HG03432 (cell line): ENCODE measurements around the gene SLC9C1.

Experiments used
- ATAC-seq: cut with Tn5 transposase; IDR thresholded peaks from one replicate; pipeline ENCODE4 v1.9.1; 2021; ENCODE audit warnings: mild to moderate bottlenecking, moderate library complexity; ENCODE audit not compliant: unreplicated experiment

SLC9C1 gene

DNA sequence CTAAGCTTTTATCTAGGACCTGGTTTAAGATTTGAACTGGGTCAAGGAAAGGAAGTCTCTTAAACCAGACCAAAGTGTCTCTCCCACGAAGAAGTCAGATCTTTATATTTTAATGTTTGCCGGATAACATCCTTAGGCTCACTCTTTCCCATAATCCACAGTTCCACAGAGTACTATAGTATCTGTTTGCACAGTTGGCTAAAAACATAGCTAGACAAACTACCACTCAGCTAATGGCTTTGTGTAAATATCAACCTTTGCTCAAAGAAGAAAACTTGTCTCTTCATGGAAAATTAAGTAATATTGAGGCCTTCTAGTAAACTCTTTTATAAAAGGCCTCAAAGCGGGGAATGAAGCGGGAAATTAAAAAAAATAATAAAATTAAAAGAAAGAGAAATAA lies 13.5 kb upstream of the SLC9C1 start:
- no peak for ATAC-seq

DNA sequence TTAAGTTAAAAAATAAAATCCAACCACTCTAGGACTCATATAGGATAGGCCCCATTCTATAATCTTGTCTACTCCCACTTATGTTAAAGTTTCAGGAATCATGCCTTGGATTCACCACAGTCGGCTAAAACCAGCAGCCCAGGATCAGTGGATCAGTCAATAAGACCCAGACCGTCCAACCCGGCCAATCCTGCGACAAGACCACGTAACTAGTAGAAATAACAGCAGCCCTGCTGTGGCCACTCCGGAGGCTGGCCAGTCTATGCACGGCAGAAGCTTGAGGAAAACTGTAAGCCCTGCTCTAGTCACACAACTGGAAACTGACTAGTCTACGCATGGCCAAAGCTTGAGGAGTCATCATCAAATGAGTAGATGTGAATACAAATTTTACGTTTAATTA lies 12.8 kb upstream of the SLC9C1 start:
- ATAC-seq, result no peak

GRCh38 chr3:112304611-112305010 lies 10.6 kb upstream of the SLC9C1 start:
- no peak for ATAC-seq

DNA sequence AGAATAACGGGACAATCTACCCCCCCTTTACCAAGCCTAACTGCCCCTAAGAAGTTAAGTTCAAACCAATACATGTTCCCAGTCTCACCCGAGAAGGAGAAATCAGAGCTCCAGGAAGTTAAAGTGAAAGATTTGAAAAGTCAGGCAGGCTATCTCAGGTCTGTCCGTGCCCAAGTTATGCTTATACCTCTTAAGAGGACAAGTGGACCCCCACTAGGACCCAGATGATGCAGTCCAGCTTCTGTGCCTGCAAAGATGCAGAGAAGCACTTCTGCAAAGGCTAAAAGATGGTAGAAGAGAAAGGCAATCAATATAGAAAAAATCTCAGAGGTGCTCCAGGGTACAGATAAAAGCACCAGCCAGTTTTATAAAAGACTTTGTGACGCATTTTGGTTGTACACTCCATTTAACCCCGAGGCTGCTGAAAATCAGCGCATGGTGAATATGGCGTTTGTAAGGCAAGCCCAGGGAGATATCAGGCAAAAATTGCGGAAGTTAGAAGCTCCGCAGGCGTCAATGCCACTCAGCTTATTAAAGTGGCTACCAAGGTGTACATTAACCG lies 9.8 kb upstream of the SLC9C1 start:
- ATAC-seq, result peak; percentile 39

DNA sequence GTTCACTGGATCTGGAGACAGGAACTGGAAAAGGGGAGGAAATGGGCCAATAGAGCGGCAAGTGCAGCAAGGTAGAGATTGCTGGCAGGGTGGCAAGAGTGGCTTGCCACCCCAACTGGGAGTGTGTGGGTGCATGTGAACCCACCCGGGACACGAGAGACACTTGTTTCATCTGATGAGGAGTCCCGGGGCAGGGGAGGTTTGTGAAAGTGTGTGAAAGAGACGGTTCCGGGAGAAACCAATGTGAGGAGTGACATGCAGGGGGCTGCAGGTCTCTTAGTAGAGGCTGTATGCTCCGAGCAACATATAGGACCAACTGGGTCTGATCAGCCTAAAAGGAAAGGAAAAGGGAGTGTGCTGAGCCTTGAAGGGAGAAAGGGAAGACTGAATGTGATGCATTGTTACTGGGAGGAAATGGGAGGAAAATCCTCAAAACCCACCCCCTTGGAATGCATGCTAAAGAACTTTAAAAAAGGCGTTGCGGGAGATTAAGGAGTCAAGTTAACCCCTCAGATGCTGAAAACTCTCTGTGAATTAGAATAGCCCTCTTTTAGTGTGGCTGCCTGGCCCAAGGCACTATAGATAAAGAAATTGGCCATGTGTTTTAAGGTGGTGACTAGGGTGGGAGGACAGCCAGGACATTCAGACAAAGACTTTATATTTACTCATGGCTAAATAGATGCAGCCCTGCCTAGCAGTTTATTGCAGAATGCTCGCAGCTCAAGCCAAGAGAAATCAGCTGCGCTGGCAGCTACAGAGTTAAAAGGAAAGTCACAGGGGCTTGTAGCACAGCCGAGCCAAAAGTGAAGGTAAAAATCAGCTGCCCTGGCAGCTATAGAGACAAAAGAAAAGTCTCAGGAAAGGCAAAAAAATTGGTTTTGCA lies 9.1 kb upstream of the SLC9C1 start:
- ATAC-seq, result peak; percentile 54

DNA sequence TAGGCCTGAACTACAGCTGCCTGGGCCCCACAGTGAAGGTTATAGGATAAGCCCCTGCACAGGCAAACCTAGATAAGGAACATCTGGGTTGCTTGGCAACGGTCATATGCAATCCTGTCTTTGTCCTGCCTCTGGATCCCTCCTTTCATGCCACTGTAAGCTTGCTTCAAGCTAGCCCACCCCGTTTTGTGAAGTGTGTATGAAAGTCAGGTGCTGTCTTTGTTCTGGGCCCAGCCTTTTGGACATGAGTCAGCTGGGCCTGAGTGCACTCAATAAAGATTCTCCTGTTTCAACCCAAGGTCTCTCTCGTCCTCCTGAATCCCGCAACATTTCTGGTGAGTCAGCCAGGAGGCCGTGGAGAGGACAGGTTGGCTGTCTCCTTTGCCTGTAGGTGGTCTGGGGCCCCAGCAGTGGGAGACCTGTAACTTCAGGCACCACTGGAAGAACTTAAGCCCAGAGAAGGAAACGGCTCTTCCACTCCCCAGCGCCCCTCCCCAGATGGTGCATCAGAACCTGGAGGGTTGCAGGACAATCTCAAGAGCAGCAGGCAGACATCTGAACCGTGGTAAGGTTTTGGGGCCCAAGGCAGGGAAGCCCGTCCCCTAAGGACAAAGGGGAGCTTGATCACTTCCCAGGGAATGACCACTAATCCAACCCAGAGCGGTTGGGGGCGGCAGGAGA lies 8.3 kb upstream of the SLC9C1 start:
- ATAC-seq, result no peak

GRCh38 chr3:112298781-112299180 lies 4.8 kb upstream of the SLC9C1 start:
- ATAC-seq, result no peak

- peak; percentile 51 for ATAC-seq
Observed at GRCh38 chr3:112297714-112298113, 3.7 kb upstream of the SLC9C1 start.

DNA sequence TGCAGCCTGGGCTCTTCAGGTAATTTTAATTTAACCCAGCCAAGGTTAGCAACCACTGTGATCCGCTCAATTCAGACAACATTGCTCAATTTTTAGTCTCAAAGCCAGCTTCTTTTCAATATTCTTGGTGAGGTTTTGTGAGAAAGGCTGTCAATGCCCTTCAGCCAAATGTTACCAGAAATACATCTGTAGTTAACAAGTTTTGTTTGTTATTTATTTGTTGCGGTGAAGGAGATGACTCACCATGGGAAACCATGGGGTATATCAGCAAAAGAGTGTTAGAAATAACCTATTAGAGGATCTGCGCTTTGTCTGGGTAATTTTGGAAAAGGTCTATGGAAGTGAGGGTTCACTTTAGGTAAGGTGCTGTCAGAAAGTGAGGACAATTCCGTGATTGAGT lies 5.0 kb downstream of the SLC9C1 start:
- no peak for ATAC-seq

DNA sequence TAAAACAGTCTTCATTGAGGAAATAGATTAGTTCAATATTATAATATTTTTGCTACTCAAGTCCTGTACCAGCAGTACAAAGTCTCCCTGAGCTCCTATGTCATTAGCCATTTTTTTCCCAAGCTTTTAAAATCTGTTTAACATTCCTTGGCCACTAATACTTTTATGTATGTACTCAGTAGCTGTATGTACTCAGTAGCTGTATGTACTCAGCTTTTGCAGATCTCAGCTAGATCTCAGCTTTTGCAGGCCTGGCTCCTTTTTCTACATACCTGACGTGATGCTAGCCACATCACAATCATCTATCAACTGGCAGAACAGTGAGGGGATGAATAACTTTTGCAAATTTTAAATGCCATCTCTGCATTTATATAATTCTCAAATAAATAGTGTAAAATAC lies 13.8 kb downstream of the SLC9C1 start:
- no peak for ATAC-seq

GRCh38 chr3:112273536-112273935 lies 20.5 kb downstream of the SLC9C1 start:
- ATAC-seq, result no peak

GRCh38 chr3:112261742-112262141 lies 32.3 kb downstream of the SLC9C1 start:
- ATAC-seq, result no peak

DNA sequence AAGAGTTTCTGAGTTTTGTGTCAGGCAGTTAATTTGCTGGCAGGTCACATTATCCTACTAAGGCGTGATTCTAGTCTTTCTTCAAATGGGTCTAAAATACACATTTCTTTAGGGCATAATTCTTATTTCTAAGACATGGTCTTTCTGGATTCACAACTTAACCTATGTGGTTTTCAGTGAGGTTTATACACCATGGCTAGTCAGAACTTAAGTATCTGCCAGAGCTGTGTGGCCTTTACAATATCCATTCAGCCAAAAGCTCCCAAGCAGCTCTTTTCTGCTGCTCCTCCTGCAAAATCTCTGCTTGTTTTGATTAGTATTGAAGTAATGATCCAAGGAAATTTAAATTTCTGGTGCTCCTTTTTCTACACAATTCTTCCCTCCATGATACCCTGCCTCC lies 33.5 kb downstream of the SLC9C1 start:
- ATAC-seq, result no peak

DNA sequence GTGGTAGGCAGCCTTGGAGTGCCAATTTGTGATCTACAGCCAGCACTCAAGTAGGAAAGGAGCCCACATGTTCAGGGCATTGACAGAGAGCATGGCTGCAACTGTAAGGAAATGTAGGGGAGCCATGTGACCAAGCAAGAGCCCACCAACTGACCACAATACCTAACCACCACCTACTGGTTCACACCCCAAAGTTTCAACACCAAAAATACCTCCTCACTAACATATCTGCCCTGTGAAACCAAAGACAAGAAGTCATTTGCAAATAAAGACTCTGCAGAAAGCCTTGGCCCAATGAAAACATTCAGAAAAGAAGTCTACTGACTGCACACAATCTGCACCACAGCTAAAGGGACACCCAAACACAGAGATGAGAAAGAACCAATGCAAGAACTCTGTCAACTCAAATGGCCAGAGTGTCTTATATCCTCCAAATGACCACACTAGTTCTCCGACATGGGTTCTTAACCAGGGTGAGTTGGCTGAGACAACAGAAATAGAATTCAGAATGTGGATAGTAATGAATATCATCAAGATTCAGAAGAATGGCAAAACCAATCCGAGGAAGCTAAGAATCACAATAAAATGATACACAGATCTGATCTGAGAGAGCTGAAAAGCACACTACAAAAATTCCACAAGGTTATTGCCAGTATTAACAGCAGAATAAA lies 40.6 kb downstream of the SLC9C1 start:
- ATAC-seq, result peak; percentile 83

- ATAC-seq, result peak; percentile 77
Observed at GRCh38 chr3:112247900-112248299, 46.1 kb downstream of the SLC9C1 start.

DNA sequence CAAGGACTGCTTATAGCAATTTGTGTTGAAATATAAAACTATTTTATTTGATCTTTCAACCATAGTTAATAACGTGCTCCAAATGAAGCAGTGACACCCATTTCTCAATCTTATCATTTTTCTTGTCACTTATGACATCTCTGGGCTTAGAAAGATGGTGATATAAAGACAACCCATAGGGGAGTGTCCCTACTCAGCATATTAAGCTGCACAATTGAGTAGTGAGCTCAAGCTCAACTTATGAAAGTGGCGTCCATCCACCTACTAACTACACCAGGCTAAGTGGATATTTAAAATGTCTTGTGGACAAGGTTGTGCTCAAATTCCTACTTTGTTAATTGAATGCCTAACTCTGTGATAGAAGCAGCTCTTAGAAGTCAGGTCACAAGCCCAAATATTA lies 46.7 kb downstream of the SLC9C1 start:
- no peak for ATAC-seq

DNA sequence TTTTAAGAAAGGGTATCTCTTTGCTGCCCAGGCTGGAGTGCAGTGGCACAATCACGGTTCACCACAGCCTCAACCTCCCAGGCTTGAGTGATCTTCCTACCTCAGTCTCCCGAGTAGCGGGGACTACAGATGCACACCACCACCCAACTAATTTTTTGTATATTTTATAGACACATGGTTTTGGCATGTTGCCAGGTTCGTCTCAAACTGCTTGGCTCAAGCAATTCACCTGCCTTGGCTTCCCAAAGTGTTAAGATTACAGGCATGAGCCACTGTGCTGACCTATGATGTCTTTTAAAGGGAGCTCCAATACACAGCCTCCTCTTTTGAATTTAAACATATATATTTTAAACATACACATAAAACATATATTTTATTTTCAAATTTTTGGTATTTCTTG lies 60.9 kb downstream of the SLC9C1 start:
- no peak for ATAC-seq

DNA sequence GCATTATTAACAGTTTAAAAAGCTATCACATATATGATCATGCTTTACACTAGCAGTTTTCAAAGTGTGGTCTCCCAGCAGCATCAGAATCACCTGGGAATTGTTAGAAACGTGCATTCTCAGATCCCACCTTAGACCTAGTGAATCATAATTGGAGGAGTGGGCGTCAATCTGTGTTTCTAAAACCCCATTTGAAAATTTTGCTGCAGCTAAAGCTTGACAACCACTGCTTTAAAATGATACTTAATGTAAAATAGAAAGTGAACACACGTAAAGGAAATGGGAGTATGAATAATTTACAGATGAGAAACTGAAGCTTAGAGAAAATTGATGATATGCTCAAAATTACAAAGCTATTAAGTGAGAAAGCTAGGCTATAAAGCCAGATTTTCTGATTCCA lies 62.3 kb downstream of the SLC9C1 start:
- ATAC-seq, result no peak

GRCh38 chr3:112230033-112230432 lies 64.0 kb downstream of the SLC9C1 start:
- no peak for ATAC-seq

- no peak for ATAC-seq
Observed at GRCh38 chr3:112228786-112229185, 65.2 kb downstream of the SLC9C1 start.

- no peak for ATAC-seq
Observed at GRCh38 chr3:112200317-112200666, 93.7 kb downstream of the SLC9C1 start.
